Activated CD4-positive, alpha-beta memory T cell treated with anti-CD3 and anti-CD28 coated beads for 36 hours (primary cell): ENCODE results near the gene CDC42EP3. TPM values are rescaled to one million over a fixed set of nuclear protein-coding genes. Genes with fewer than 3 reads are reported as not detected.

Source experiments
- CTCF ChIA-PET: fragments of 350-600 bp; sonication (Branson Sonifier 250); formaldehyde crosslinking; loops from one replicate; lab custom pipeline; 2021; ENCODE audit warnings: antibody characterized with exemption, inconsistent platforms; lab: Charles Lee
- POLR2A ChIA-PET: fragments of 350-600 bp; sonication (Branson Sonifier 250); formaldehyde crosslinking; loops from one replicate; lab custom pipeline; 2021; ENCODE audit warnings: antibody characterized with exemption; lab: Charles Lee
- DNase-seq: peaks from one replicate; pipeline ENCODE4 v3.0.0-alpha.2; 2020
- H3K27ac Mint-ChIP-seq: one replicate; pipeline ENCODE4 v1.8.0; 2021; ENCODE audit warnings: mixed read lengths
- H3K27me3 Mint-ChIP-seq: one replicate; pipeline ENCODE4 v1.8.0; 2021; ENCODE audit warnings: mixed read lengths
- H3K36me3 Mint-ChIP-seq: one replicate; pipeline ENCODE4 v1.8.0; 2021; ENCODE audit warnings: mixed read lengths
- H3K4me1 Mint-ChIP-seq: one replicate; pipeline ENCODE4 v1.8.0; 2021; ENCODE audit warnings: low read depth, mixed read lengths
- H3K4me3 Mint-ChIP-seq: one replicate; pipeline ENCODE4 v1.8.0; 2021; ENCODE audit warnings: mild to moderate bottlenecking, mixed read lengths
- H3K9me3 Mint-ChIP-seq: one replicate; pipeline ENCODE4 v1.8.0; 2021; ENCODE audit warnings: mixed read lengths
- intact Hi-C: fragments of 100-400 bp; cut with micrococcal nuclease; formaldehyde crosslinking; loops from one replicate; pipeline ENCODE4 v1.15.1; 2023
- total RNA-seq, 2 experiments: library from RNA; stranded (reverse); gene quantifications; one replicate each; pipeline ENCODE4 v1.2.3, GENCODE V29; 2021

Gene CDC42EP3
- total RNA-seq, 2 experiments from 2014 or later = 24.0 to 24.8 TPM

DNA sequence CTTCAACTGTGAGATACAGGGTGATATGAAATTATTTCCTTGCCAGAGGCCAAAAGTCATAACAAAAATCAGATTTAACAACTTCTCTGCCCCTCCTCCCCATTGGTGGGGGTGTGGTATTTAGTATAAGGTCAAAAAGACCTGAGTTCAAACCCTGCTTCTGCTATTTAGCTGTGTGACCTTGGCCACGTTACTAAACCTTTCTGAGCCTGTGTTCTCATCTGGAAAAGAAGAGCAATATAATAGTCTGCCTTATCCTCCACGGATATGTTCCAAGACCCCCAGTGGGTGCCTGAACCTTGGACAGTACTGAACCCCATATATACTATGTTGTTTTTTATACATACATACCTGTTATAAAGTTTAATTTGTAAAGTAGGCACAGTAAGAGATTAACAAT, 3.7 kb downstream of the CDC42EP3 start:
- POLR2A ChIA-PET = no interaction called here
- no peak for DNase-seq
- Mint-ChIP-seq H3K36me3 (peaks cover 15% of the 10 kb centered on the region), H3K4me1 (peaks cover 59% of the 10 kb centered on the region), H3K9me3 (no peaks in the 10 kb centered on the region), H3K4me3 (no peak overlapping the region), H3K27me3 (no peaks in the 10 kb centered on the region), H3K27ac (no peak overlapping the region)
- intact Hi-C loops = no loop called here
- CTCF ChIA-PET = interaction anchor here (1.3 kb wide), 1 partner anchor 210 kb away, joined by 4 read pairs; no protein-coding TSS in a partner anchor

DNA sequence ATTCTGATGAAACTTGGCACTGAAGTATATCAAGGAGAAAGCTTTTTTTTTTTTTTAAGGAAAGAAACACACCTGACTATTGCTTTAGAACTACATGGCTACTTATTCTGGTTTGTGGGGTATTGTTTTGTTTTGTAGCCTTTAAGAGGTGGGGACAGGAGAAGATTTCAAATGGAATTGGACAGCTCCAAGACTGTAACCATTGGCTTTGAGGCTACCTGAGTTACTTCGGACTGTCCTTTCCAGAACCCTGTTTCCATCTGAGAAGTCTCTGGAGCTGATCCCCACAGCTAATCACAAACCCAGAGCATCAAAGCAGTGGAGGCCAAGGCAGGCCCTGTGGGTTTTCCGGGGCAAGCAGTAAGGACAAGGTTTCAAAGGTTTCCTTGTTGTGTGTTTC, 4.7 kb downstream of the CDC42EP3 start:
- intact Hi-C loops = no loop called here
- H3K27ac Mint-ChIP-seq = no peak overlapping the region

DNA sequence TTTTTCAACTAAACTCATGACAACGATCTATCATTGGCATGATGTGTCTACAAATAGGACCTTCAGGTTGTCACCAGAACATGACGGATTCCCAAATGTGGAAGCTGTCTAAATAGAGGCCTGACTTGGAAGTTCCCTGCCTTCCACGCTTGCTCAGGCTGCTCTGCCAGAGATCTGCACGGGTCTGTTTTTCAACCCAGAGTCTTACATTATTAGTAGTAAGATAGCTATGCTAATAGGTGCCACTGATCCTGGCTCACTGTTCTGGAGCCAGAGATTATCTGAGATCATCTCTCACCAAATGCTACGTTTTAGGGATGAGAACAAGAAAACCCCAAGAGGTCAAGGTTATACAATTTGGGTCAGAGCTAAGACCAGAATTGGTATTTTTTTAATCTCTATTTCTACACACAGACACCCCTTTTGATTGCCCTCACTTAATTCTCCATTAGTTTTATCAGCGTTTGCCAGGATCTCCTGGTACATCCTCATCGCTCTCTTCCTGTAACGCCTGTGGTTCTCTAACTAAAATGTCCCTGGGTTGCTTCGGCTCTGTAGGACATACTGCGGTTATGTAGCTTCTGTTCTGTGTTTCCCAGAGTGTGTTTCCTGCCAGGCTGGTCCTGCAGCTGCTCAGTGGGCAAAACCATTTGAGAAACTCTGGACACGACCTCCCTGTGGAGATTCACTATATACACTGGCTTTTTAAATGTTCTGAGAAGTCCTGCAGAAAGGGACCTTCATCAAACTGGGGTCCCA, 5.7 kb downstream of the CDC42EP3 start:
- no peaks in the 10 kb centered on the region for H3K9me3 Mint-ChIP-seq
- intact Hi-C loops = no loop called here
- CTCF ChIA-PET = interaction anchor here (1.1 to 2.1 kb wide), 3 partner anchors 22 to 270 kb away, joined by 5 to 7 read pairs (median 5); no protein-coding TSS in a partner anchor
- H3K27ac Mint-ChIP-seq = no peak overlapping the region
- no peaks in the 10 kb centered on the region for H3K27me3 Mint-ChIP-seq
- peaks cover 13% of the 10 kb centered on the region for H3K36me3 Mint-ChIP-seq
- no peak for DNase-seq
- POLR2A ChIA-PET = no interaction called here
- H3K4me1 Mint-ChIP-seq = peaks cover 73% of the 10 kb centered on the region
- no peak overlapping the region for H3K4me3 Mint-ChIP-seq

More for the DNA sequence above, 4.7 kb downstream of the CDC42EP3 start:
- Mint-ChIP-seq H3K4me1 (peaks cover 66% of the 10 kb centered on the region), H3K9me3 (no peaks in the 10 kb centered on the region), H3K27me3 (no peaks in the 10 kb centered on the region), H3K36me3 (peaks cover 15% of the 10 kb centered on the region), H3K4me3 (no peak overlapping the region)
- CTCF ChIA-PET = interaction anchor here (1.1 to 2.1 kb wide), 4 partner anchors 19 to 271 kb away, joined by 3 to 7 read pairs (median 4); no protein-coding TSS in a partner anchor
- DNase-seq = no peak
- POLR2A ChIA-PET = interaction anchor here (0.6 to 0.8 kb wide), 2 partner anchors 13 to 271 kb away, joined by 3 read pairs; no protein-coding TSS in a partner anchor

DNA sequence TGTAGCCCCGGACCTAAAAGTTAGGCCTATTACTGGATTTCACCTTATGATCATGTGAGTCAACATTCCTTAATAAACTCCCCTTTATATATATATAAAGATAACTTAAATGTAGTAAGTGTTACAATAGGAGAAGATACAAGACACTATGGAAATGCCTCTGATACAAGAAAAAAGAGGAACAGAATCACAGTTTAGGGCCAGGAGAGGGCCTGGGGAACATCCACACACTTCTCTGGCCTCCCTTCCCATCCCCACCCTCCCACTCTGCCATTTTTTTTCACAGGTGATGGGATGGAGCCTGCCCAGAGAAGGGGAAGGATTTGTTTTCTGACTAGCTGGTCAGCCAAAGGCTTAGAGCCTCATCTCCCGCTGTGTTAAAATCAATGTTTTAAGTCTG, 6.4 kb downstream of the CDC42EP3 start:
- H3K4me3 Mint-ChIP-seq = no peak overlapping the region
- H3K36me3 Mint-ChIP-seq = peaks cover 6% of the 10 kb centered on the region
- intact Hi-C loops = no loop called here
- CTCF ChIA-PET = interaction anchor here (1.8 to 2.1 kb wide), 2 partner anchors 21 to 269 kb away, joined by 5 to 7 read pairs; no protein-coding TSS in a partner anchor
- no peak overlapping the region for H3K27ac Mint-ChIP-seq
- no peaks in the 10 kb centered on the region for H3K27me3 Mint-ChIP-seq
- H3K9me3 Mint-ChIP-seq = no peaks in the 10 kb centered on the region
- peaks cover 78% of the 10 kb centered on the region for H3K4me1 Mint-ChIP-seq
- POLR2A ChIA-PET = no interaction called here
- DNase-seq = no peak

DNA sequence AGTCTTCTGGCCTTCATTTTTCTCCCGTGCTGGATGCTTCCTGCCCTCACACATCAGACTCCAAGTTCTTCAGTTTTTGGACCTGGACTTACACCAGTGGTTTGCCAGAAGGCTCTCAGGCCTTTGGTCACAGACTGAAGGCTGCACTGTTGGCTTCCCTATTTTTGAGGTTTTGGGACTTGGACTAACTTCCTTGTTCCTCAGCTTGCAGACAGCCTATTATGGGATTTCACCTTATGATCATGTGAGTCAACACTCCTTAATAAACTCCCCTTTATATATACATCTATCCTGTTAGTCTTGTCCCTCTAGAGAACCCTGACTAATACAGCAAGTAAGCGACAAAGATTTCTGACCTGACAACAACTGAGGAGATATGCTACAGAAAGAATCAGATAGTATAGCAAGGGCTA, 7.2 kb downstream of the CDC42EP3 start:
- peak overlapping the region; percentile 19 for H3K27ac Mint-ChIP-seq
- intact Hi-C loops = no loop called here
- peaks cover 79% of the 10 kb centered on the region for H3K4me1 Mint-ChIP-seq

DNA sequence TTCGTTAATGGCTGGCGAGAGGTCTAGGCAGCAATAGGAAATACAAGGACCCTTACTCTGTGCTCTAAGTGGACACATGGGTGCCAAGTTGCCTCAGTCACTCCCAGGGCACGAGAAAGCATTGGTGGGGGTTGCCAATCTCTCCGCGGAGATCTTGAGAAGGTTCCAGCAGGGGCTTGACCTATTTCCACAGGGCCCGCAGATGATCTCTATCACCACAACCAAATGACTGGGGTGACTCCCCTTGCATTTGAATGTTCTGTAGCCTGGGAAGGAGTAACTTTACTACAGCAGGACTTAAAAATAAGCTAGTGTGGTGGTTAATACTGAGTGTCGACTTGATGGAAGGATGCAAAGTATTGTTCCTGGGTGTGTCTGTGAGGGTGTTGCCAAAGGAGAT, 8.1 kb downstream of the CDC42EP3 start:
- peaks cover 80% of the 10 kb centered on the region for H3K4me1 Mint-ChIP-seq
- H3K36me3 Mint-ChIP-seq = peaks cover 10% of the 10 kb centered on the region
- DNase-seq = no peak
- H3K27ac Mint-ChIP-seq = peak overlapping the region; percentile 42
- H3K4me3 Mint-ChIP-seq = no peak overlapping the region
- CTCF ChIA-PET = no interaction called here
- POLR2A ChIA-PET = no interaction called here
- H3K27me3 Mint-ChIP-seq = no peaks in the 10 kb centered on the region
- H3K9me3 Mint-ChIP-seq = no peaks in the 10 kb centered on the region
- intact Hi-C loops = no loop called here

More for the DNA sequence above, 7.2 kb downstream of the CDC42EP3 start:
- peaks cover 7% of the 10 kb centered on the region for H3K36me3 Mint-ChIP-seq
- ChIA-PET POLR2A (no interaction called here), CTCF (no interaction called here)
- H3K27me3 Mint-ChIP-seq = no peaks in the 10 kb centered on the region
- no peak overlapping the region for H3K4me3 Mint-ChIP-seq
- no peaks in the 10 kb centered on the region for H3K9me3 Mint-ChIP-seq
- no peak for DNase-seq

DNA sequence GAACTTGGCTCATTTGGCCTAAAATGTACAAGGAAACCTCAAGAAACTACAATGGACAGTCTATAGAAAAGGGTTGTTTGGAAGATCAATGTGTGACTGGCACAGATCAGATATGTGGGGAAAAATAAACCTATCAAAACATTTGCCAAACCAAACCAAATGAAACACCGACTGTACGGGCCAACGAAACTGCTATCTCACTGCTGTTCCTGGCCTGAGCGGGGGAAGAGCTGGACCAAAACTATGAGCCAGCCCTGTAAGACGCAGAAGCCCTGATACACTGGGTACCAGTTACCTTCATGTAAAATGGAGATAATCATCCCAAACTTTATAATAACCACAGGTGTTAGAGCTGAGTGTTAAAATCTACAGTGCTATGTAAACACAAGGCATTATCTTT, 11.7 kb downstream of the CDC42EP3 start:
- intact Hi-C loops = no loop called here
- Mint-ChIP-seq H3K27ac (peak overlapping the region; percentile 23), H3K4me1 (peaks cover 88% of the 10 kb centered on the region), H3K9me3 (no peaks in the 10 kb centered on the region), H3K4me3 (no peak overlapping the region), H3K27me3 (no peaks in the 10 kb centered on the region), H3K36me3 (peaks cover 15% of the 10 kb centered on the region)
- ChIA-PET CTCF (interaction anchor here (0.6 to 1.7 kb wide), 2 partner anchors 11 to 20 kb away, joined by 4 to 8 read pairs; no protein-coding TSS in a partner anchor), POLR2A (no interaction called here)
- DNase-seq = no peak

DNA sequence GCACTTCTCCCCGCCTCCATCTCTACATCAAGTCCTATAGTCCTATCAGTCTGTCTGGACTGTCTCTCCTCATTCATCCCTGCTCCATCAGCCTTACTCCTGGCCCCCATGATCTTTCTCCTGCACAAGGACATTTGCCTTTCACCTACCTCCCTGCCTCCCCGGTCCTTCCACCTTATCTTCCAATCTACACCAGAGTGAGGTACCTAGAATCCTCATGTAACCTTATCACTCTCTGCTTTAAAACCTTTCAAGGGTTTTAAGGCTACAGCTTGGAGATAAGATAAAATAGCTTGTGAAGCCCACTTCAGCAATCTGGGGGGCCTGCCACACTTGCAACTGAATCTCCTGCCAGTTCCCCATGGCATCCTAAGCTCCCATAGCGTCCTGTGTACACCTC, 12.8 kb downstream of the CDC42EP3 start:
- peaks cover 89% of the 10 kb centered on the region for H3K4me1 Mint-ChIP-seq
- no peaks in the 10 kb centered on the region for H3K27me3 Mint-ChIP-seq
- H3K27ac Mint-ChIP-seq = peak overlapping the region; percentile 23
- H3K4me3 Mint-ChIP-seq = no peak overlapping the region
- CTCF ChIA-PET = interaction anchor here (1.7 to 2.2 kb wide), 2 partner anchors 10 to 174 kb away, joined by 8 read pairs; no protein-coding TSS in a partner anchor
- no peaks in the 10 kb centered on the region for H3K9me3 Mint-ChIP-seq
- intact Hi-C loops = no loop called here
- POLR2A ChIA-PET = interaction anchor here (0.6 to 1.9 kb wide), 2 partner anchors 9 to 35 kb away, joined by 4 to 5 read pairs; no protein-coding TSS in a partner anchor
- DNase-seq = no peak
- H3K36me3 Mint-ChIP-seq = peaks cover 15% of the 10 kb centered on the region

DNA sequence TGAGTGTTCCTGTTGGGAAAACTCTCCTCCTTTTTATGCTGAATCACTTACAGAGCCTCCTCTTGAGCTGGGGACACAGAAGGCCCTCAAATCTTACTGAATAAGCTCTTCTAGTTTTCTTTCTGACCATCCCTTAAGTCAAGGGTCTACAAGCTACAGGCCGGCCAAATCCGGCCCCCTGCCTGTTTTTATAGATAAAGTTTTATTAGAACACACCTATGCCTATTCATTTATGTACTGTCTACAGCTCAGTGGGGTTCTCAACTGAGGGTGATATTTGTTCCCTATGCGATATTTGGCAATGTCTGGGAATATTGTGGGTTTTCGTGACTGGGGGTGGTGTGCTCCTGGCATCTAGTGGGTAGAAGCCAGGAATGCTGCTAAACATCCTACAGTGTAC, 14.0 kb downstream of the CDC42EP3 start:
- Mint-ChIP-seq H3K36me3 (peaks cover 14% of the 10 kb centered on the region), H3K27ac (peak overlapping the region; percentile 64), H3K4me1 (peaks cover 93% of the 10 kb centered on the region), H3K9me3 (no peaks in the 10 kb centered on the region), H3K4me3 (no peak overlapping the region), H3K27me3 (no peaks in the 10 kb centered on the region)
- intact Hi-C loops = loop anchor here (2.0 kb wide), 1 partner anchor 27 kb away; no protein-coding TSS in a partner anchor
- no peak for DNase-seq
- CTCF ChIA-PET = interaction anchor here (1.3 to 2.2 kb wide), 2 partner anchors 26 to 175 kb away, joined by 3 to 8 read pairs; no protein-coding TSS in a partner anchor
- POLR2A ChIA-PET = interaction anchor here (0.9 to 1.9 kb wide), 4 partner anchors 10 to 75 kb away, joined by 4 to 13 read pairs (median 4); no protein-coding TSS in a partner anchor

DNA sequence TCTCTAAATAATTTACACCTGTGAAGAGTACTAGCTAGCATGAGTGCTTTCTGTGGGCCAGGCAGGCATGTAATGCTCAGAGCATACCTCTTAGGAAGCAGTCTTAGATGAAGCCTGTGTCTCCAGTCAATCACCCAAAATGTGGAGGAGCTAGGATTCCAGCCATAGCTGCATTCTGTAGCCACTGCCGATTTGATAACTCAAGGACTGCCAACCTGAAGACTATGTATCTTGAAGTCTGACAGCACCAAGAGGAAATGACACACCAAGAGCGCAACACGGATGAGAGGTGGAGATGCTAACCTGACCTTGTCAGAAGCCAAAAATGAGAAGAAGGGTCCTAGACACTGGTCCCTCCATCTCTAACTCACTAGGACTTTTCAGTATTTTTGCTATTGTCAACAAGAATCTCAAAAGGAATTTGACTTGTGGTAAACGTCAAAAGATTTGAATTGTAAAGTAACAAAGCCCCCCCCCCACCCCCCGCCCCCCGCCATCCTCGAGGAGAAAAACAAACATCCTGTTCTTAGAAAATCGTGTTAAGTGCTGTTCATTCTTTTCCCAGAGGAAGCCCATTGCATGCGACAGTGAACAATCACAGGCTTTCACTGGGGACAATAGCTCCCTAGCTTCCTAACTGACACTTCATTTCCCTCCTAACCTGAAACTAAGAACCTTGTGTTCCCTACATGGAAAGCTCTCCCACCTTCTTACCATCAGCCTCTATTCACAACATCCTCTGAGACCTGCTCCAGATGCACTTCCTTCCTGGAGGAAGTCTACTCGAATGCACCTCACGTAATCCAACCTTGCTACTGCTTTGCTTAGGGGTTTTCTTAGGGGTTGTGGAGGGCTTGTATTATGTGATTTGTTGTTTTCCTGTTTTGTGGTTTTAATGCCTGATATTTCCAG, 14.7 kb downstream of the CDC42EP3 start:
- ChIA-PET POLR2A (interaction anchor here (0.6 to 1.9 kb wide), 6 partner anchors 9 to 108 kb away, joined by 3 to 13 read pairs (median 4); no protein-coding TSS in a partner anchor), CTCF (interaction anchor here (0.7 to 2.2 kb wide), 5 partner anchors 14 to 220 kb away, joined by 3 to 8 read pairs (median 3); partner anchors contain the start of gene CDC42EP3)
- DNase-seq = peak; percentile 42
- Mint-ChIP-seq H3K4me1 (peaks cover 93% of the 10 kb centered on the region), H3K27me3 (no peaks in the 10 kb centered on the region), H3K9me3 (no peaks in the 10 kb centered on the region), H3K4me3 (peak overlapping the region; percentile 13), H3K36me3 (peaks cover 14% of the 10 kb centered on the region), H3K27ac (peak overlapping the region; percentile 83)
- intact Hi-C loops = loop anchor here (1.0 to 2.0 kb wide), 2 partner anchors 21 to 28 kb away; no protein-coding TSS in a partner anchor
